Cardiac fibroblast (primary cell): ENCODE measurements around the gene AKAP6.
"Not testable (repeated sequence)": the region's sequence is repeated elsewhere in the genome, so short reads cannot be mapped to it uniquely, and the experiment has no call there.

Experiments
- DNase-seq, 2 donors: peaks; one replicate each; pipeline versions ENCODE4 v3.0.0 to v3.0.0-alpha.2; 2010; ENCODE audit warnings: low read depth in 2 of 2
- H3K4me3 ChIP-seq, 2 donors: replicated peaks in 1 of 2; 1 replicate in 1 of 2; 2 replicates in 1 of 2; pipeline ENCODE4 v1.5.1; 2011; ENCODE audit warnings: low read depth in 2 of 2, low read length in 2 of 2, mild to moderate bottlenecking in 2 of 2, moderate library complexity in 1 of 2
- CTCF ChIP-seq: IDR thresholded peaks from one replicate; pipeline ENCODE4 v1.5.1; 2011; ENCODE audit warnings: low read depth, mild to moderate bottlenecking, low read length, inconsistent platforms

Gene AKAP6

GRCh38 chr14:32368107-32368506 lies 39.0 kb downstream of the AKAP6 start:
- no peak overlapping the region for H3K4me3 ChIP-seq
- no peak for TF ChIP-seq CTCF
- DNase-seq, result no peak

- no peak overlapping the region for H3K4me3 ChIP-seq
- DNase-seq, result peak; percentile 49 to 85
- no peak for TF ChIP-seq CTCF
Observed at GRCh38 chr14:32370714-32371113, 41.6 kb downstream of the AKAP6 start.

GRCh38 chr14:32372154-32372553 lies 43.1 kb downstream of the AKAP6 start:
- TF ChIP-seq CTCF, result no peak
- DNase-seq, result peak; percentile 71 to 98
- no peak overlapping the region for H3K4me3 ChIP-seq

- not testable (repeated sequence) for H3K4me3 ChIP-seq
- DNase-seq, result peak in 1 of 2 donors; percentile 25
Observed at GRCh38 chr14:32373174-32373573, 44.1 kb downstream of the AKAP6 start.

GRCh38 chr14:32374155-32374554 lies 45.1 kb downstream of the AKAP6 start:
- TF ChIP-seq CTCF, result no peak
- peak; percentile 11 to 79 for DNase-seq
- no peak overlapping the region for H3K4me3 ChIP-seq

- no peak for TF ChIP-seq CTCF
- no peak for DNase-seq
- no peak overlapping the region for H3K4me3 ChIP-seq
Observed at GRCh38 chr14:32375663-32376062, 46.6 kb downstream of the AKAP6 start.

- no peak for TF ChIP-seq CTCF
- H3K4me3 ChIP-seq, result no peak overlapping the region
- DNase-seq, result peak in 1 of 2 donors; percentile 43
Observed at GRCh38 chr14:32377046-32377646, 48.0 kb downstream of the AKAP6 start.
